Chondrocyte (in vitro differentiated cells): ENCODE results near the gene RUSF1. TPM values are rescaled to one million over a fixed set of nuclear protein-coding genes. Genes with fewer than 3 reads are reported as not detected.
"Not testable (repeated sequence)": the region's sequence is repeated elsewhere in the genome, so short reads cannot be mapped to it uniquely, and the experiment has no call there.

Experiments used
- DNase-seq: peaks from one replicate; pipeline ENCODE4 v3.0.0; 2021; ENCODE audit warnings: mixed read lengths, low spot score
- H3K27ac Mint-ChIP-seq: one replicate; pipeline ENCODE4 v1.8.0; 2021; ENCODE audit warnings: mild to moderate bottlenecking, moderate library complexity, mixed read lengths; ENCODE audit not compliant: unreplicated experiment
- H3K27me3 Mint-ChIP-seq: 2 replicates; pipeline ENCODE4 v1.8.0; 2021; ENCODE audit warnings: low read depth, mixed read lengths
- H3K36me3 Mint-ChIP-seq: 2 replicates; pipeline ENCODE4 v1.8.0; 2021; ENCODE audit warnings: low read depth, mixed read lengths
- H3K4me1 Mint-ChIP-seq: 2 replicates; pipeline ENCODE4 v1.8.0; 2021; ENCODE audit warnings: low read depth, mild to moderate bottlenecking, mixed read lengths
- H3K4me3 Mint-ChIP-seq: one replicate; pipeline ENCODE4 v1.8.0; 2021; ENCODE audit warnings: mild to moderate bottlenecking, moderate library complexity, mixed read lengths; ENCODE audit not compliant: unreplicated experiment
- H3K9me3 Mint-ChIP-seq: 2 replicates; pipeline ENCODE4 v1.8.0; 2021; ENCODE audit warnings: low read depth, mixed read lengths
- total RNA-seq: library from RNA; stranded (reverse); gene quantifications from 3 replicates; pipeline ENCODE4 v1.2.1, GENCODE V29; 2021
- TF ChIP-seq, protein P1 (sequence below): fragments of 200-600 bp; sonication (generic); IDR thresholded peaks from 2 replicates; pipeline ENCODE4 v1.5.0; 2021; ENCODE audit warnings: antibody characterized with exemption, mild to moderate bottlenecking, moderate library complexity

Gene RUSF1
- total RNA-seq, 1 donor from 2014 or later = 58.3 TPM

DNA sequence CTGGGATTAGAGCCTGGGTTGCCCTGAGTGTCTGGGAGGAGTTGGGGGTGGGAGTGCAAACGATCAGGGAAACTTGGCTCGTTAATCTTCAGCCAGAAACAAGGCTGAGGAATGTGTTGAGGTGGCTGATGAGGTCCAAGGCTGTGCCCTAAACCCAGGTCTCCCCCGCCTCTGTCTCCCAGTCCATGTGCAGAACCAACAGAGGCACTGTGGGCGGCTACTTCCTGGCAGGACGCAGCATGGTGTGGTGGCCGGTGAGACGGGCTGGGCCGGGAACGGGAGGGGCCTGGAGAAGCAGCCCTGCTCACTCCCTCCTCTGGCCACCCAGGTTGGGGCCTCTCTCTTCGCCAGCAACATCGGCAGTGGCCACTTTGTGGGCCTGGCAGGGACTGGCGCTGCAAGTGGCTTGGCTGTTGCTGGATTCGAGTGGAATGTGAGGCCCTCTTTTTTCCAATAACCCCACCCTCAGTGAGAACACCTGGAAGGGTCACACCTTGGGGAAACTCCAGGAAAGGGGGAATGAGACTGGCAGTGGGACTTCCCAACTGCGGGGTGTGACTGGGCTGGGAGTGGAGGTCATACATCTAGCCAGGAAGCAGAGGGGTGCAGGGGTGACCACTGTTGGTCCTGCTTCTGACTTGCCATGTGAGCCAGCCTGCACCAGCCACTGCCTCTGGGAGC is 23.6 kb downstream of the RUSF1 start:
- Mint-ChIP-seq H3K4me1 (peaks cover 20% of the 10 kb centered on the region), H3K36me3 (no peaks in the 10 kb centered on the region), H3K27me3 (no peaks in the 10 kb centered on the region), H3K27ac (no peak overlapping the region), H3K9me3 (no peaks in the 10 kb centered on the region), H3K4me3 (no peak overlapping the region)
- TF ChIP-seq, protein P1, sequence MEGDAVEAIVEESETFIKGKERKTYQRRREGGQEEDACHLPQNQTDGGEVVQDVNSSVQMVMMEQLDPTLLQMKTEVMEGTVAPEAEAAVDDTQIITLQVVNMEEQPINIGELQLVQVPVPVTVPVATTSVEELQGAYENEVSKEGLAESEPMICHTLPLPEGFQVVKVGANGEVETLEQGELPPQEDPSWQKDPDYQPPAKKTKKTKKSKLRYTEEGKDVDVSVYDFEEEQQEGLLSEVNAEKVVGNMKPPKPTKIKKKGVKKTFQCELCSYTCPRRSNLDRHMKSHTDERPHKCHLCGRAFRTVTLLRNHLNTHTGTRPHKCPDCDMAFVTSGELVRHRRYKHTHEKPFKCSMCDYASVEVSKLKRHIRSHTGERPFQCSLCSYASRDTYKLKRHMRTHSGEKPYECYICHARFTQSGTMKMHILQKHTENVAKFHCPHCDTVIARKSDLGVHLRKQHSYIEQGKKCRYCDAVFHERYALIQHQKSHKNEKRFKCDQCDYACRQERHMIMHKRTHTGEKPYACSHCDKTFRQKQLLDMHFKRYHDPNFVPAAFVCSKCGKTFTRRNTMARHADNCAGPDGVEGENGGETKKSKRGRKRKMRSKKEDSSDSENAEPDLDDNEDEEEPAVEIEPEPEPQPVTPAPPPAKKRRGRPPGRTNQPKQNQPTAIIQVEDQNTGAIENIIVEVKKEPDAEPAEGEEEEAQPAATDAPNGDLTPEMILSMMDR = no peak
- DNase-seq = no peak

DNA sequence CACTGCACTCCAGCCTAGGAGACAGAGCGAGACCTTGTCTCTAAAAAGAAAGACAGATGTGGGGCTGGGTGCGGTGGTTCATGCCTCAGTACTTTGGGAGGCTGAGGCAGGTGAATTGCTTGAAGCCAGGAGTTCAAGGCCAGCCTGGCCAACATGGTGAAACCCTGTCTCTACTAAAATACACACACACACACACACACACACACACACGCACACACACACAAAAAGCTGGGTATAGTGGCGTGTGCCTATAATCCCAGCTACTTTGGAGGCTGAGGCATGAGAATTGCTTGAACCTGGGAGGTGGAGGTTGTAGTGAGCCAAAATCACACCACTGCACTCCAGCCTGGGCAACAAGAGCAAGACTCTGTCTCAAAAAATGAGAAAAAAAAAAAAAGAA is 24.1 kb downstream of the RUSF1 start:
- not testable (repeated sequence) for H3K9me3 Mint-ChIP-seq, H3K27me3 Mint-ChIP-seq, H3K27ac Mint-ChIP-seq, H3K4me3 Mint-ChIP-seq, DNase-seq, H3K36me3 Mint-ChIP-seq
- H3K4me1 Mint-ChIP-seq = peaks cover 20% of the 10 kb centered on the region

DNA sequence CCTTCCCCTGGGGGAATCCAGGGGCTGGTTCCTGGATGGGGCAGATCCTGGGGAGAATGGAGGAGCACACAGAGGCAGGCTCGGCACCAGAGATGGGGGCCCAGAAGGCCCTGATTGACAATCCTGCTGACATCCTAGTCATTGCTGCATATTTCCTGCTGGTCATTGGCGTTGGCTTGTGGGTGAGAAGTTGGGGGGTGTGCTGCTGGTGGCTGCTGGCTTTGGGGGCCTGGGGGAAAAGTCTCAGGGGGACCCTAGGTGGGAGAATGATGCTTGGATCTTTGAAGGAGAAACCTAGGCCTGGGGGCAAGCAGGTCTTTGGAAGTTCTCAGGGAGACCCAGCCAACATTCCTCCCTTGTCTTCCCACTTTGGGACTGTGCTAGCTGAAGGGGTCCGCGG is 25.1 kb downstream of the RUSF1 start, which contains the start of gene SLC5A2:
Gene SLC5A2 (plus strand): TSS at position 43 of the 400 bp plus-strand sequence. CDS start 14 bp downstream, at position 57.
- Mint-ChIP-seq H3K4me3 (no peak within 1 kb of the TSS), H3K4me1 (peaks cover 21% of the 10 kb centered on the region), H3K27ac (peak within 1 kb of the TSS; percentile 19), H3K9me3 (no peaks in the 10 kb centered on the region), H3K36me3 (peaks cover 4% of the 10 kb centered on the region), H3K27me3 (no peaks in the 10 kb centered on the region)
- TF ChIP-seq, protein P1 = no peak
- no peak for DNase-seq

DNA sequence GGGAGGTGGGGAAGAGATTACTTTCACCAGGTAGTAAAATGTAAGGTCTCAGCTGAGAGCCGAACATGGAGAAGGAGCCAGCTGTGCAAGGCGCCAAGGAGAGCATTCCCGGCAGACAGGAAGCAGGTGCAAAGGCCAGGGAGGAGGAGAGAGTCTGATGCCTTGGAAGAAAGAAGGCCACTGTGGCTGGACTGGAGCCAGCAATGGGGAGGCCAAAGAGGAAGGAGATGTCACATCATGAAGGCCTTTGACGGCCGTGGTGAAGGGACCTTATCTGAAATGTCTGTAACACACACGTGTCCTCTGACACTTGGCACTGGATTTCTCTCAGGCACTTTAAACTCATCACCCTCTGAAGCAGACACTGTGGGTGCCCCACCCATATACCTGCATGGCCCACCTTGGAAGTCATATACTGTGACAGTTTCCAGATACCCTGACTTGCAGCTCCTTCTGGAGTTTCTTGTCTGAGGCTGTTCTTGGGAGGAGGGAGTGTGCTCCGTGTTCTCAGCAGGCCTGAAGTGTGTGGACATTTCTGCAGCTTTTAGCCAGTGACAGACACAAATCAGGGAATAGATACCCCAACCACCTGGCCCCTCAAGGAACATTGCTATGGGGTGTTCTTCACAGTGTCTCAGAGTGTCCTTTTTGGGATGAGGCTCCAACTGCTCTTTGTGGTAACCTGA is 27.2 kb downstream of the RUSF1 start:
- Mint-ChIP-seq H3K27me3 (no peaks in the 10 kb centered on the region), H3K27ac (peak overlapping the region; percentile 19), H3K9me3 (no peaks in the 10 kb centered on the region)

DNA sequence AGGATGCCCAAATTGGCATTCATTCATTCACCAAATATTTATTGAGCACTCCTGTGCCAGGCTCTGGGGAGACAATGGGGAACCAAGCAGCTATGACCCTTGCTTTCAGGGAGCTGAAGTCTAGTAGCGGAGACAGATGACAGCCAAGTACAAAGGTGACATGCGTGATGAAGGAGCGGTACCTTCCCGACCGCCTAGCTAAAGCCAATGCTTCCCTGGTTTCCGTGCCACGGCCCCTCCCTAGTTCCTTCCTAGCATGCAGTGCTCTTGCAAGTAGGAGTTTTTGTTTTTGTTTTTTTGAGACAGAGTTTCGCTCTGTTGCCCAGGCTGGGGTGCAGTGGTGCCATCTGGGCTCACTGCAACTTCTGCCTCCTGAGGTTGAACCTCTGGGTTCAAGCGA is 28.4 kb downstream of the RUSF1 start:
- H3K9me3 Mint-ChIP-seq = no peaks in the 10 kb centered on the region
- H3K4me3 Mint-ChIP-seq = no peak overlapping the region
- TF ChIP-seq, protein P1 = no peak
- no peak for DNase-seq
- H3K27ac Mint-ChIP-seq = no peak overlapping the region
- no peaks in the 10 kb centered on the region for H3K27me3 Mint-ChIP-seq
- H3K4me1 Mint-ChIP-seq = peaks cover 33% of the 10 kb centered on the region
- peaks cover 22% of the 10 kb centered on the region for H3K36me3 Mint-ChIP-seq

More for the DNA sequence above, 27.2 kb downstream of the RUSF1 start:
- TF ChIP-seq, protein P1 = no peak
- Mint-ChIP-seq H3K36me3 (peaks cover 17% of the 10 kb centered on the region), H3K4me1 (peaks cover 26% of the 10 kb centered on the region), H3K4me3 (no peak overlapping the region)
- no peak for DNase-seq
